ENCODE measurements around the gene PRKG1. TPM values are rescaled to one million over a fixed set of nuclear protein-coding genes. Genes with fewer than 3 reads are reported as not detected.

The PRKG1 gene
- total and polyA plus RNA-seq, 7 donors = 4.5 to 49.0 (median 31.7) TPM

- TF ChIP-seq CTCF (IDR thresholded peaks at IDR 0.05) = no peak
- H3K36me3 ChIP-seq (ENCODE audit: insufficient read depth in 1 of 2, low read depth in 1 of 2) = no peaks in the 10 kb centered on the region
- DNase-seq = no peak
- H3K27ac ChIP-seq = no peak overlapping the region
- ATAC-seq = no peak
- WGBS, 3 donors = 90 to 91% (median 91%) methylated on average over 1 of the region's 1 CpG
- no peak overlapping the region for H3K4me3 ChIP-seq
- H3K9me3 ChIP-seq = no peaks in the 10 kb centered on the region
- no peaks in the 10 kb centered on the region for H3K27me3 ChIP-seq (ENCODE audit: insufficient read depth in 3 of 3, low read length in 2 of 3)
- intact Hi-C loops (cut with DNase I) = no loop called here
- H3K4me1 ChIP-seq = no peaks in the 10 kb centered on the region
Observed at GRCh38 chr10:51765284-51765971, 691.1 kb downstream of the PRKG1 start.

- no peaks in the 10 kb centered on the region for H3K27me3 ChIP-seq (ENCODE audit: insufficient read depth in 3 of 3, low read length in 2 of 3)
- H3K9me3 ChIP-seq = no peaks in the 10 kb centered on the region
- H3K27ac ChIP-seq = no peak overlapping the region
- TF ChIP-seq CTCF (IDR thresholded peaks at IDR 0.05) = no peak
- intact Hi-C loops (cut with DNase I) = no loop called here
- no peaks in the 10 kb centered on the region for H3K4me1 ChIP-seq
- ATAC-seq = no peak
- H3K4me3 ChIP-seq = no peak overlapping the region
- no peaks in the 10 kb centered on the region for H3K36me3 ChIP-seq (ENCODE audit: insufficient read depth in 1 of 2, low read depth in 1 of 2)
- WGBS, 3 donors = 96 to 100% (median 100%) methylated on average over 3 of the region's 3 CpGs
- DNase-seq = no peak
Observed at GRCh38 chr10:51766423-51767102, 692.3 kb downstream of the PRKG1 start.

- Histone ChIP-seq H3K36me3 (ENCODE audit: insufficient read depth in 1 of 2, low read depth in 1 of 2) (no peaks in the 10 kb centered on the region), H3K4me3 (no peak overlapping the region), H3K27me3 (ENCODE audit: insufficient read depth in 3 of 3, low read length in 2 of 3) (no peaks in the 10 kb centered on the region), H3K9me3 (no peaks in the 10 kb centered on the region), H3K4me1 (no peaks in the 10 kb centered on the region), H3K27ac (no peak overlapping the region)
- 96 to 97% (median 97%) methylated on average over 3 of the region's 3 CpGs for WGBS, 3 donors
- no peak for TF ChIP-seq CTCF (IDR thresholded peaks at IDR 0.05)
- DNase-seq (no peak), ATAC-seq (no peak)
- intact Hi-C loops (cut with DNase I) = no loop called here
Observed at GRCh38 chr10:51767103-51767763, 692.9 kb downstream of the PRKG1 start.

GRCh38 chr10:51768886-51769465 is 694.7 kb downstream of the PRKG1 start:
- no peak for ATAC-seq
- Histone ChIP-seq H3K36me3 (ENCODE audit: insufficient read depth in 1 of 2, low read depth in 1 of 2) (no peaks in the 10 kb centered on the region), H3K27ac (no peak overlapping the region), H3K27me3 (ENCODE audit: insufficient read depth in 3 of 3, low read length in 2 of 3) (no peaks in the 10 kb centered on the region), H3K9me3 (no peaks in the 10 kb centered on the region), H3K4me3 (no peak overlapping the region), H3K4me1 (no peaks in the 10 kb centered on the region)
- intact Hi-C loops (cut with DNase I) = no loop called here
- 59 to 69% (median 61%) methylated on average over 4 of the region's 4 CpGs for WGBS, 3 donors
- TF ChIP-seq CTCF (IDR thresholded peaks at IDR 0.05) = no peak
- DNase-seq = no peak
